Hematopoietic multipotent progenitor cell treated with erythropoietin and hydrocortisone succinate and interleukin-3 and kit ligand, for 4 days (in vitro differentiated cells): ENCODE data around the gene FOXO3.

Experiments used
- DNase-seq: peaks from one replicate; pipeline ENCODE4 v3.0.0-alpha.2; 2015

FOXO3 gene

GRCh38 chr6:108598305-108598863 is 37.7 kb downstream of the FOXO3 start:
- DNase-seq: peak; percentile 96

GRCh38 chr6:108604156-108604555 is 43.4 kb downstream of the FOXO3 start:
- no peak for DNase-seq

- peak; percentile 84 for DNase-seq
Measured at GRCh38 chr6:108606250-108606690, 45.6 kb downstream of the FOXO3 start.

GRCh38 chr6:108608453-108609275 is 47.9 kb downstream of the FOXO3 start:
- no peak for DNase-seq

- no peak for DNase-seq
Measured at GRCh38 chr6:108609276-108609769, 48.6 kb downstream of the FOXO3 start.

GRCh38 chr6:108610270-108610839 is 49.6 kb downstream of the FOXO3 start:
- DNase-seq: no peak

GRCh38 chr6:108610957-108611586 is 50.4 kb downstream of the FOXO3 start:
- DNase-seq: no peak

- no peak for DNase-seq
Measured at GRCh38 chr6:108612852-108613251, 52.1 kb downstream of the FOXO3 start.

GRCh38 chr6:108616544-108616943 is 55.8 kb downstream of the FOXO3 start:
- DNase-seq: peak; percentile 49

GRCh38 chr6:108616973-108617372 is 56.3 kb downstream of the FOXO3 start:
- DNase-seq: peak; percentile 69

GRCh38 chr6:108618623-108619152 is 58.0 kb downstream of the FOXO3 start:
- DNase-seq: no peak

GRCh38 chr6:108619431-108620197 is 58.9 kb downstream of the FOXO3 start:
- no peak for DNase-seq

- peak; percentile 64 for DNase-seq
Measured at GRCh38 chr6:108621117-108621516, 60.4 kb downstream of the FOXO3 start.

- peak; percentile 66 for DNase-seq
Measured at GRCh38 chr6:108622641-108623298, 62.1 kb downstream of the FOXO3 start.

- no peak for DNase-seq
Measured at GRCh38 chr6:108623995-108624394, 63.3 kb downstream of the FOXO3 start.

GRCh38 chr6:108625581-108625980 is 64.9 kb downstream of the FOXO3 start:
- DNase-seq: no peak

GRCh38 chr6:108626777-108627176 is 66.1 kb downstream of the FOXO3 start:
- no peak for DNase-seq

- DNase-seq: no peak
Measured at GRCh38 chr6:108627692-108628550, 67.2 kb downstream of the FOXO3 start.

- DNase-seq: peak; percentile 49
Measured at GRCh38 chr6:108630050-108630714, 69.5 kb downstream of the FOXO3 start.

GRCh38 chr6:108632441-108632840 is 71.7 kb downstream of the FOXO3 start:
- DNase-seq: no peak
